HepG2 (cell line): ENCODE measurements around the gene CKM. TPM values are rescaled to one million over a fixed set of nuclear protein-coding genes. Genes with fewer than 3 reads are reported as not detected.
A peak's percentile ranks its signal among the peaks of the same experiment; 100 is the strongest.

Experiments used
- ATAC-seq: fragments of 200-7000 bp; cut with Tn5 transposase; 3 replicates; pipeline ENCODE4 v1.9.1; 2020; ENCODE audit warnings: mild to moderate bottlenecking, moderate library complexity
- BruUV-seq: library from RNA; stranded (reverse); fragments of 400-500 nt; replicated peaks from 2 replicates; lab custom pipeline; 2021; lab: Mats Ljungman, UMichigan
- CTCF ChIA-PET: fragments of 300-600 bp; formaldehyde crosslinking; extraction: SDS; loops from one replicate; lab custom pipeline; 2021; ENCODE audit warnings: low total read pairs, inconsistent platforms, low intra/inter-chr PET ratio; lab: Yijun Ruan, JAX
- POLR2A ChIA-PET: fragments of 350-600 bp; sonication (Branson Sonifier 250); formaldehyde crosslinking; loops from one replicate; lab custom pipeline; 2020; ENCODE audit warnings: antibody characterized with exemption, inconsistent platforms; lab: Yijun Ruan, JAX
- DNase-seq: peaks from one replicate; pipeline ENCODE4 v3.0.0-alpha.2; 2015; ENCODE audit warnings: low spot score
- FAIRE-seq: peaks from 3 replicates; lab custom pipeline; 2011; peaks lifted over from hg19 to GRCh38; lab: Jason Lieb, UNC
- H2AFZ ChIP-seq: one replicate; pipeline ENCODE4 v1.6.1; 2011; ENCODE audit warnings: low read length, inconsistent platforms
- H3K27ac ChIP-seq: fragments of 300-600 bp; 3 replicates; pipeline ENCODE4 v1.8.0; 2011; ENCODE audit warnings: mixed run types, mild to moderate bottlenecking, mixed read lengths, low read length, inconsistent platforms; ENCODE audit not compliant: insufficient read depth; ENCODE audit errors: extremely low read length
- H3K27me3 ChIP-seq, 2 experiments: fragments of 200-600 bp in 1 of 2; 2 replicates in 1 of 2; 3 replicates in 1 of 2; pipeline versions ENCODE4 v1.6.0 to v1.8.0; 2011; ENCODE audit warnings: low read length in 2 of 2, mild to moderate bottlenecking in 2 of 2, moderate library complexity in 2 of 2, inconsistent platforms in 1 of 2; ENCODE audit not compliant: insufficient read depth in 2 of 2, control insufficient read depth in 1 of 2
- H3K36me3 ChIP-seq, 2 experiments: fragments of 200-600 bp in 1 of 2; replicated peaks in 1 of 2; 2 replicates in 1 of 2; 3 replicates in 1 of 2; pipeline versions ENCODE4 v1.5.1 to v1.8.0; 2011; ENCODE audit warnings: low read length in 2 of 2, inconsistent platforms in 1 of 2; ENCODE audit not compliant: insufficient read depth in 2 of 2, control insufficient read depth in 1 of 2
- H3K4me1 ChIP-seq: 2 replicates; pipeline ENCODE4 v1.5.1; 2012; ENCODE audit warnings: low read length, inconsistent platforms; ENCODE audit not compliant: insufficient read depth
- H3K4me2 ChIP-seq: 2 replicates; pipeline ENCODE4 v1.6.0; 2011; ENCODE audit warnings: low read depth, low read length, inconsistent platforms
- H3K4me3 ChIP-seq, 3 experiments: fragments of 200-600 bp in 1 of 3; sonication (generic), shearing (Covaris generic) in 1 of 3; replicated peaks in 1 of 3; 2 replicates each; pipeline ENCODE4 v1.5.1; 2011 to 2016; ENCODE audit warnings: low read length in 3 of 3, inconsistent platforms in 2 of 3, low read depth in 2 of 3, mild to moderate bottlenecking in 2 of 3, control low read depth in 1 of 3, mixed read lengths in 1 of 3; ENCODE audit not compliant: insufficient read depth in 1 of 3
- H3K79me2 ChIP-seq: one replicate; pipeline ENCODE4 v1.6.1; 2011; ENCODE audit warnings: low read length, inconsistent platforms; ENCODE audit not compliant: insufficient read depth
- H3K9ac ChIP-seq: 2 replicates; pipeline ENCODE4 v1.6.0; 2011; ENCODE audit warnings: mild to moderate bottlenecking, low read depth, low read length, inconsistent platforms; ENCODE audit not compliant: insufficient read depth
- H3K9me3 ChIP-seq: 2 replicates; pipeline ENCODE4 v1.5.1; 2012; ENCODE audit warnings: mild to moderate bottlenecking, low read length
- H4K20me1 ChIP-seq: 2 replicates; pipeline ENCODE4 v1.6.0; 2011; ENCODE audit warnings: inconsistent platforms, mild to moderate bottlenecking, low read length, moderate library complexity; ENCODE audit not compliant: insufficient read depth
- KMT2A ChIP-seq: sonication (generic); formaldehyde crosslinking; IDR thresholded peaks from 2 replicates; pipeline ENCODE4 v1.4.0; 2020; ENCODE audit warnings: missing genetic modification reagents
- MAFK ChIP-seq, 2 experiments: IDR thresholded peaks in 1 of 2; conservative IDR thresholded peaks in 1 of 2; 2 replicates each; pipeline ENCODE4 v1.6.1; 2011; ENCODE audit warnings: improper control_type of control experiment in 2 of 2, low read length in 2 of 2
- MTA1 ChIP-seq: sonication (generic); formaldehyde crosslinking; IDR thresholded peaks from 2 replicates; pipeline ENCODE4 v1.4.0; 2020; ENCODE audit warnings: missing genetic modification reagents, mild to moderate bottlenecking, borderline replicate concordance
- PRPF4 ChIP-seq: fragments of 200-400 bp; formaldehyde crosslinking; IDR thresholded peaks from 2 replicates; pipeline ENCODE4 v1.6.1; 2016; ENCODE audit warnings: low read length, low read depth; ENCODE audit not compliant: poor library complexity, severe bottlenecking
- ZBTB38 ChIP-seq: sonication (generic); formaldehyde crosslinking; IDR thresholded peaks from 2 replicates; pipeline ENCODE4 v1.5.1; 2020; ENCODE audit warnings: mild to moderate bottlenecking, missing genetic modification reagents
- ZNF263 ChIP-seq: sonication (generic); formaldehyde crosslinking; IDR thresholded peaks from 2 replicates; pipeline ENCODE4 v1.4.0; 2020; ENCODE audit warnings: missing genetic modification reagents
- ZNF432 ChIP-seq: sonication (generic); formaldehyde crosslinking; IDR thresholded peaks from 2 replicates; pipeline ENCODE4 v1.5.0; 2020; ENCODE audit warnings: missing genetic modification reagents, mild to moderate bottlenecking, borderline replicate concordance
- ZNF552 ChIP-seq: sonication (generic); formaldehyde crosslinking; IDR thresholded peaks from 2 replicates; pipeline ENCODE4 v1.9.0; 2022; ENCODE audit warnings: missing genetic modification reagents, mild to moderate bottlenecking, borderline replicate concordance
- WGBS: methylation state at CpG from one replicate; pipeline ENCODE4 v1.1.6; 2017; ENCODE audit warnings: low lambda C conversion rate; 5-methylcytosine and 5-hydroxymethylcytosine counted together
- in situ Hi-C: cut with HindIII; loops from 2 replicates; pipeline ENCODE4 v1.10.0; 2017; ENCODE audit warnings: low pct_unique_long_range_greater_than_20kb; ENCODE audit not compliant: extremely low pct_ligation_motif_present
- intact Hi-C: fragments of 100-400 bp; cut with micrococcal nuclease; formaldehyde crosslinking; loops from one replicate; pipeline ENCODE4 v1.10.0; 2022; ENCODE audit not compliant: unreplicated experiment
- polyA plus RNA-seq, 8 experiments: library from polyadenylated mRNA; depleted of rRNA in 3 of 8; stranded (reverse) in 7 of 8; unstranded in 1 of 8; fragments of >200 nt; fragmentation: Illumina TruSeq in 4 of 8; extraction: Trizol in 4 of 8; gene quantifications; 2 replicates each; pipeline versions ENCODE4 v1.2.1 to v1.2.3, GENCODE V29; 2011 to 2016; ENCODE audit warnings: low read depth in 4 of 8, missing spikeins in 1 of 8, mixed read lengths in 1 of 8; ENCODE audit not compliant: insufficient read depth in 1 of 8
- total RNA-seq, 5 experiments: library from RNA; depleted of rRNA; stranded (reverse); fragments of >200 nt; fragmentation: Illumina TruSeq; extraction: Trizol; gene quantifications; 2 replicates each; pipeline ENCODE4 v1.2.3, GENCODE V29; 2016; ENCODE audit warnings: low read depth in 1 of 5
- TF ChIP-seq, protein P1 (sequence below): sonication (generic); formaldehyde crosslinking; IDR thresholded peaks from 2 replicates; pipeline ENCODE4 v1.8.1; 2023; ENCODE audit warnings: mild to moderate bottlenecking, missing genetic modification reagents
- TF ChIP-seq, protein P2 (sequence below): sonication (generic); formaldehyde crosslinking; IDR thresholded peaks from 2 replicates; pipeline ENCODE4 v1.4.0; 2020; ENCODE audit warnings: missing genetic modification reagents
- TF ChIP-seq, protein P3 (sequence below): sonication (generic); formaldehyde crosslinking; IDR thresholded peaks from 2 replicates; pipeline ENCODE4 v1.4.0; 2020; ENCODE audit warnings: missing genetic modification reagents

CKM gene
- total and polyA plus RNA-seq, 2 of the 13 experiments (the other 11 are each of a cell fraction or from before 2014, with no cell fraction given), result 0.54 to 0.80 TPM

DNA sequence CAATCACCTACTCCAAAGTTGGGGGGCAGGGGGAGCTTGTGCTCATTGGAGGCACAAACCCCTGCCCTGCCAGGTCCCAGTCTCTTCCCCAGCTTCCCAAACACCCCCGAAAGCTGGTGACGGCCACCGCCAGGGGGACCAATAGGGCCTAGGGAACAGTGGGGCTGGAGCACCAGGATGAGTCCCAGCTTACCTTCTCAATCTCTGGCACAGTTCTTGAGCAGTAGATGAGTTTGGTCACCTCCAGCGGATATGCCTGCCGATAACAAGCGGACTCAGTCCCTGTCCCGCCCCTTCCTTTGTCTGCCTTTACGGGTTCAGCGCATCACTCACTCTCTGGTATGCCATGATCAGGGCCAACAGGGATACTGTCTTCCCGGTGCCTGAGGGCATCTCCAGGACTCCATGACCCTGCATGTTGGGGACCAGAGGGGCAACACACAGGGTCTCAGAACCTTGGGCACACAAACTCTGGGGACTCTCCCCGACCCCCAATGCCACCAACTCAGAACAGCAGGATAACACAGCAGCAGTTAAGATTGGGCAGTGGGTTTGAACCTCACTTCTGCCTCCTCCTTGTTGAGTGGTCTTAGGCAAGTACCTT is 46.2 kb upstream of the CKM start:
- FAIRE-seq, result no peak
- POLR2A ChIA-PET, result interaction anchor here (1.5 kb wide), 1 partner anchor 10 kb away, joined by 4 read pairs; no protein-coding TSS in a partner anchor
- in situ Hi-C loops (no loop called here), intact Hi-C loops (no loop called here)
- Histone ChIP-seq H3K4me3 (peak overlapping the region in 1 of 3 experiments; percentile 95; a peak in 3 of 6 replicates), H3K4me1 (peaks cover 31% of the 10 kb centered on the region), H3K9me3 (no peaks in the 10 kb centered on the region), H4K20me1 (peaks cover 4% of the 10 kb centered on the region; the same call in 1 of the 2 replicates), H3K9ac (no peak overlapping the region), H3K27me3 (no peaks in the 10 kb centered on the region), H3K79me2 (peaks cover 8% of the 10 kb centered on the region), H3K4me2 (peak overlapping the region; percentile 73), H2AFZ (no peak overlapping the region)
- CTCF ChIA-PET, result no interaction called here
- no peak for DNase-seq
- 93% methylated on average over 10 of the region's 11 CpGs for WGBS
- TF ChIP-seq MTA1 (CRISPR knock-in tag) (no peak), ZNF552 (no peak), ZBTB38 (CRISPR knock-in tag) (peak; percentile 99), PRPF4 (peak; percentile 93), MAFK (conservative IDR thresholded peaks at IDR 0.05 in 1 of 2, IDR thresholded peaks at IDR 0.05 in 1 of 2; ENCODE audit: low read length in 2 of 2) (no peak), ZNF432 (CRISPR knock-in tag) (no peak), KMT2A (CRISPR knock-in tag) (0 out of 2 replicates have a peak, but pooled peaks have one; percentile 3), ZNF263 (CRISPR knock-in tag) (0 out of 2 replicates have a peak, but pooled peaks have one; percentile 36)
- TF ChIP-seq, protein P1, sequence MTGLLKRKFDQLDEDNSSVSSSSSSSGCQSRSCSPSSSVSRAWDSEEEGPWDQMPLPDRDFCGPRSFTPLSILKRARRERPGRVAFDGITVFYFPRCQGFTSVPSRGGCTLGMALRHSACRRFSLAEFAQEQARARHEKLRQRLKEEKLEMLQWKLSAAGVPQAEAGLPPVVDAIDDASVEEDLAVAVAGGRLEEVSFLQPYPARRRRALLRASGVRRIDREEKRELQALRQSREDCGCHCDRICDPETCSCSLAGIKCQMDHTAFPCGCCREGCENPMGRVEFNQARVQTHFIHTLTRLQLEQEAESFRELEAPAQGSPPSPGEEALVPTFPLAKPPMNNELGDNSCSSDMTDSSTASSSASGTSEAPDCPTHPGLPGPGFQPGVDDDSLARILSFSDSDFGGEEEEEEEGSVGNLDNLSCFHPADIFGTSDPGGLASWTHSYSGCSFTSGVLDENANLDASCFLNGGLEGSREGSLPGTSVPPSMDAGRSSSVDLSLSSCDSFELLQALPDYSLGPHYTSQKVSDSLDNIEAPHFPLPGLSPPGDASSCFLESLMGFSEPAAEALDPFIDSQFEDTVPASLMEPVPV (CRISPR knock-in tag), result no peak
- TF ChIP-seq, protein P2, sequence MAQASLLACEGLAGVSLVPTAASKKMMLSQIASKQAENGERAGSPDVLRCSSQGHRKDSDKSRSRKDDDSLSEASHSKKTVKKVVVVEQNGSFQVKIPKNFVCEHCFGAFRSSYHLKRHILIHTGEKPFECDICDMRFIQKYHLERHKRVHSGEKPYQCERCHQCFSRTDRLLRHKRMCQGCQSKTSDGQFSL (CRISPR knock-in tag), result peak; percentile 76; the same call in 1 of the 2 replicates
- TF ChIP-seq, protein P3, sequence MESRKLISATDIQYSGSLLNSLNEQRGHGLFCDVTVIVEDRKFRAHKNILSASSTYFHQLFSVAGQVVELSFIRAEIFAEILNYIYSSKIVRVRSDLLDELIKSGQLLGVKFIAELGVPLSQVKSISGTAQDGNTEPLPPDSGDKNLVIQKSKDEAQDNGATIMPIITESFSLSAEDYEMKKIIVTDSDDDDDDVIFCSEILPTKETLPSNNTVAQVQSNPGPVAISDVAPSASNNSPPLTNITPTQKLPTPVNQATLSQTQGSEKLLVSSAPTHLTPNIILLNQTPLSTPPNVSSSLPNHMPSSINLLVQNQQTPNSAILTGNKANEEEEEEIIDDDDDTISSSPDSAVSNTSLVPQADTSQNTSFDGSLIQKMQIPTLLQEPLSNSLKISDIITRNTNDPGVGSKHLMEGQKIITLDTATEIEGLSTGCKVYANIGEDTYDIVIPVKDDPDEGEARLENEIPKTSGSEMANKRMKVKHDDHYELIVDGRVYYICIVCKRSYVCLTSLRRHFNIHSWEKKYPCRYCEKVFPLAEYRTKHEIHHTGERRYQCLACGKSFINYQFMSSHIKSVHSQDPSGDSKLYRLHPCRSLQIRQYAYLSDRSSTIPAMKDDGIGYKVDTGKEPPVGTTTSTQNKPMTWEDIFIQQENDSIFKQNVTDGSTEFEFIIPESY (CRISPR knock-in tag), result peak; percentile 97
- TF ChIP-seq, all 625 proteins: peak for 6
- no peak for ATAC-seq
- H3K27ac ChIP-seq, result no peak overlapping the region
- peaks cover 6 to 11% of the 10 kb centered on the region in 2 experiments; a peak in 4 of 5 replicates for H3K36me3 ChIP-seq
- BruUV-seq, result no TSS peak
